ENCODE results near the gene ZNF101.
"Not testable (repeated sequence)": the region's sequence is repeated elsewhere in the genome, so short reads cannot be mapped to it uniquely, and the experiment has no call there.

The ZNF101 gene

DNA sequence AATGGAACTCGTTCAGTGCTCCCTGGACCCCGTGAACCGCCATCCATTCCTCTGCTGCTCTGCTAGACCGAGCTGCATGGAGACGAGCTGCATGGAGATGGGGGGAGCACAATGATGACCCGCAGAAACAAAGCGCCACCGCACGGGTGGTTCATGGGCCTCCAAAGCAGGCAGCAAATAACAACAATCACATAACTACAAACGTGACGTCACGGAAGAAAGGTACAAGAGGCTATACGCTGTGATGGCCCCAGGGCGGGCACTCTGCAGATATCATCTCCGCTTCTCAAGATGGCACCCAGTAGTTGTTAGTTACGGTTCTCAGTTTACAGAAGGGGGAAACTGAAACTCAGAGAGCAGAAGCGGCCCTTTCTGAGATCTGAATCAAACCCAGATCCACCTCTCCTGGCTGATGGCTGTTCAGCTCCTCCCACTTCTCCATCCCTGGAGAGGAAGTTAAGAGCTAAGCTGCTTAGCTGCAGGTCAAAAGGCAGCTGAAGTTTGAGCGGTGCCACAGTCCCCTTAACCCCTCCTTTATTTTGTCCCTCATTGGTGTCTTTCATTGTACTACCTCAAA, 6.9 kb upstream of the ZNF101 start:
- no peak for DNase-seq

GRCh38 chr19:19662344-19662743, 6.3 kb upstream of the ZNF101 start:
- DNase-seq: no peak

DNA sequence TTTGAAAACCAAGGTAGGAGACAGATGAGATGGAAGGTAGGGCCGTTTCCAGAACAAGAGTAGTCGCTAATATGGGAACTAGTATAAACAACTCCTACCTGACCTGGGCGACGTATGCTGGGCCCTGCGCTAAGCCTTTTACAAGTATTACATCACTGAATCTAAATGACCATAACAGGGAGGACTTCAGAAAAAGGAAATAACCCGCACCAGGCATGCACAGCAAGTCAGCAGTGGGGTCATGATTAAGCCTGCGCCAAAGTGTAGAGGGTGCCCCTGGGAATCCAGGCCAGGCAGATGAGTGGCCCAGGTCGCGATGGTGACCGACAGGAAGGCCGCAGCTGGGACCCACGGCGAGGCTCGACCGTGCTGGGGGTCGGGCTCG, 5.8 kb upstream of the ZNF101 start:
- no peak for DNase-seq

- DNase-seq: peak; percentile 99
Observed at GRCh38 chr19:19663256-19664120, 5.2 kb upstream of the ZNF101 start, which contains the start of gene ATP13A1. Gene ATP13A1, minus strand, starts transcription at chr19:19663676. Its CDS starts 10 bp downstream, at chr19:19663666.

DNA sequence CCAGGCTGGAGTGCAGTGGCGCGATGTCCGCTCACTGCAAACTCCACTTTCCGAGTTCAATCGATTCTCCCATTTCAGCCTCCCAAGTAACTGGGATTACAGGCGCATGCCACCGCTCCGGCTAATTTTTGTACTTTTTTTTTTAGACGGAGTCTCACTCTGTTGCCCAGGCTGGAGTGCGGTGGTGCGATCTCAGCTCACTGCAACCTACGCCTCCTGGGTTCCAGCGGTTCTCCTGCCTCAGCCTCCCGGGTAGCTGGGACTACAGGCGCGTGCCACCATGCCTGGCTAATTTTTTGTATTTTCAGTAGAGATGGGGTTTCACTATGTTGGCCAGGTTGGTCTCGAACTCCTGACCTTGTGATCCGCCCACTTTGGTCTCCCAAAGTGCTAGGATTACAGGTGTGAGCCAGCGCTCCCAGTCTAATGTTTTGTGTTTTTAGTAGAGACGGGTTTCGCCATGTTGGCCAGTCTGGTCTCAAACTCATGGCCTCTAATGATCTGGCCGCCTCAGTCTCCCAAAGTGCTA, 3.2 kb upstream of the ZNF101 start:
- DNase-seq: not testable (repeated sequence)

GRCh38 chr19:19670070-19670551, 1.5 kb downstream of the ZNF101 start:
- no peak for DNase-seq

GRCh38 chr19:19672816-19673215, 4.2 kb downstream of the ZNF101 start:
- no peak for DNase-seq

GRCh38 chr19:19674315-19674714, 5.7 kb downstream of the ZNF101 start:
- DNase-seq: no peak

DNA sequence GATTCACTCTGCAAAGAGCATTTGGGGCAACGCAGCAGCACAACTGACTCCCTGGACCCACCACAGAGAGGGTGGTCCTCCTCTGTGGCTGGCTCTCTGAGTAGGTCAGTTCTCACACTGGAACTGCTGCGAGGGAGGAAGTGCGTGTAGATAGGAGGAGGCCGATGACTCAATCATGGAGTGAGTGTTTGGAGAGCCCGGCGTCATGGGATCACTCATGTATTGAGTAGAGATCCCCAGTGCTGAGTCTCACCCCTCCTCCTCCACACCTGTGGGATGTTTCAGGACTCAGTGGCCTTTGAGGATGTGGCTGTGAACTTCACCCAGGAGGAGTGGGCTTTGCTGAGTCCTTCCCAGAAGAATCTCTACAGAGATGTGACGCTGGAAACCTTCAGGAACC, 8.9 kb downstream of the ZNF101 start:
- no peak for DNase-seq

DNA sequence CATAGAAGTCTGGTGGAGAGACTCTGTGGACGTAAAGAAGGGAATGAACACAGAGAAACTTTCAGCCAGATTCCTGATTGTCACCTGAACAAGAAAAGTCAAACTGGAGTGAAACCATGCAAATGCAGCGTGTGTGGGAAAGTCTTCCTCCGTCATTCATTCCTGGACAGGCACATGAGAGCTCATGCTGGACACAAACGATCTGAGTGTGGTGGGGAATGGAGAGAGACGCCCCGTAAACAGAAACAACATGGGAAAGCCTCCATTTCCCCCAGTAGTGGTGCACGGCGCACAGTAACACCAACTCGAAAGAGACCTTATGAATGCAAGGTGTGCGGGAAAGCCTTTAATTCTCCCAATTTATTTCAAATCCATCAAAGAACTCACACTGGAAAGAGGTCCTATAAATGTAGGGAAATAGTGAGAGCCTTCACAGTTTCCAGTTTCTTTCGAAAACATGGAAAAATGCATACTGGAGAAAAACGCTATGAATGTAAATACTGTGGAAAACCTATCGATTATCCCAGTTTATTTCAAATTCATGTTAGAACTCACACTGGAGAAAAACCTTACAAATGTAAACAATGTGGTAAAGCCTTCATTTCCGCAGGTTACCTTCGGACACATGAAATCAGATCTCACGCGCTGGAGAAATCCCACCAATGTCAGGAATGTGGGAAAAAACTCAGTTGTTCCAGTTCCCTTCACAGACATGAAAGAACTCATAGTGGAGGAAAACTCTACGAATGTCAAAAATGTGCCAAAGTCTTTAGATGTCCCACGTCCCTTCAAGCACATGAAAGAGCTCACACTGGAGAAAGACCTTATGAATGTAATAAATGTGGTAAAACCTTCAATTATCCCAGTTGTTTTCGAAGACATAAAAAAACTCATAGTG, 10.8 kb downstream of the ZNF101 start:
- DNase-seq: no peak

- not testable (repeated sequence) for DNase-seq
Observed at GRCh38 chr19:19686119-19686518, 17.5 kb downstream of the ZNF101 start.

DNA sequence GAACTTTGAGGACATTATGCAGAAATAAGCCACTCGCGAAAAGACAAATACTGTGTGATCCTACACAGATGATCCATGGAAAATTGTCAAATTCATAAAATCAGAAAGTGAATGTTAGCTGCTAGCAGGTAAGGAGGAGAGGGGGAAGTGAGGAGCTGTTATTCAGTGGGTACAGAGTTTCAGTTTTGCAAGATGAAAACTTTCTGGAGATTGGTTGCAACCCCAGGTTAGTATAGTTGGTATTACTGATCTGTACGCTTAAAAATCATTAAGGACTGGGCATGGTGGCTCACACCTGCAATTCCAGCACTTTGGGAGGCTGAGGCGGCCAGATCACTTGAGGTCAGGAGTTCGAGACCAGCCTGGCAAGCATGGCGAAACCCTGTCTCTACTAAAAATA, 17.9 kb downstream of the ZNF101 start:
- no peak for DNase-seq

DNA sequence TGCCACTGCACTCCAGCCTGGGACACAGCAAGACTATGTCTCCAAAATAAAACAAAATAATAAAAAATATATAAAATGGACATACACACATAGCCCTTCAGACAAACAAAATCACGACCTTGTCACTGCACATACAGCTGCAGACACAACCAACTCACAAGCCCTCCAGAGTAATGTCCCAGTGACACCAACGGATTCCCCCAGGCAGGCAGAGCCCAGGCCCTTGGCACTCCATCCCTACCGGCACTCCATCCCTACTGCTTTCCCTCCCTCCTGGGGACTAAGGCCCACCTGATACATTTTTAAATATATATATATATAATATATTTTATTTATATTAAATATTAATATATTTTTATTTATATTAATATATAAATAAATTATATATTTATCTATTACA, 18.5 kb downstream of the ZNF101 start:
- DNase-seq: no peak

DNA sequence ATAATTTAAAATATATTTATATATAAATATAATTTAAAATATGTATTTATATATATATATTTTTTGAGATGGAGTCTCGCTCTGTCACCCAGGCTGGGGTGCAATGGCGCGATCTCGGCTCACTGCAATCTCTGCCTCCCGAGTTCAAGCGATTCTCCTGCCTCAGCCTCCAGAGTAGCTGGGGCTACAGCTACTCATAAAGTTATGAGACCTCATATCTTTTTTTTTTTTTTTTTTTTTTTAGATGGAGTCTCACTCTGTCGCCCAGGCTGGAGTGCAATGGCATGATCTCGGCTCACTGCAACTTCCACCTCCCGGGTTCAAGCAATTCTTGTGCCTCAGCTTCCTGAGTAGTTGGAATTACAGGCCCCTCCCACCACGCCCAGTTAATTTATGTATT, 20.4 kb downstream of the ZNF101 start:
- not testable (repeated sequence) for DNase-seq

GRCh38 chr19:19691683-19692082, 23.0 kb downstream of the ZNF101 start:
- DNase-seq: no peak

- no peak for DNase-seq
Observed at GRCh38 chr19:19696386-19696785, 27.7 kb downstream of the ZNF101 start.

DNA sequence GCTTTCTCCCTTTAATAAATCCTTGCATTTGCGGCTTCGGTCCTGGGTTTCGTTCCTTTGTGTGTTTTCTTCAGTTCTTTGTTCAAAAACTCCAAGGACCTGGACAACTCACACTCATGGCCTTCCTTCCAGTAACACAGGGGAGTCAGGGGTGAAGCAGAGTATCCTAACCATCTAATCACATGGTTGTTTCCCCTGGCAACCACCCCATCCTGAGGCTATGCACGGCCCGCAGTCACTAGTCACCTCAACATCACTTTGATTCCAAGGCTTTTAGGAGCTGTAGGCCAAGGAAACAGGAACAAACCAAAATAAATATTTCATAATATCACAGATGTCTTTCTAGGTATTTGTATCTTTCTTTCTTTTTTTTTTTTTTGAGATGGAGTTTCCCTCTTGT, 28.9 kb downstream of the ZNF101 start:
- no peak for DNase-seq

- not testable (repeated sequence) for DNase-seq
Observed at GRCh38 chr19:19700493-19700892, 31.9 kb downstream of the ZNF101 start.

DNA sequence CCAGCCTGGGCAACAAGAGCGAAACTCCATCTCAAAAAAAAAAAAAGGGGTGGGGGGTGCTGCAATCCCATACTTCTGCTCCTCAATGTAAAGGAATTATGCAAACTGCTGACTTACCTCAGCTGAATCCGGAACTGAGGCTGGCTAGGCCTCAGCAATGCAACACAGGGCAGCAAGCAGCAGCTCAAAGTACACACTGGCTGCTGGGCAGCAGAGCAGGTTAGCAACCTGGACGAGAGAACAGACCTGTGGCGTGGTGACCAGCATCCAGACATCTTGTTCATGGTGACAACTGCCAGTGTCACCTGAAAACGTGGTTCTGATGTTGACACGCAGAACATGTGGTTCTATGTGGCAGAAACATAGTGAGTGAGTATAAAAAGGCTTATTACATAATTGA, 36.2 kb downstream of the ZNF101 start:
- DNase-seq: no peak

DNA sequence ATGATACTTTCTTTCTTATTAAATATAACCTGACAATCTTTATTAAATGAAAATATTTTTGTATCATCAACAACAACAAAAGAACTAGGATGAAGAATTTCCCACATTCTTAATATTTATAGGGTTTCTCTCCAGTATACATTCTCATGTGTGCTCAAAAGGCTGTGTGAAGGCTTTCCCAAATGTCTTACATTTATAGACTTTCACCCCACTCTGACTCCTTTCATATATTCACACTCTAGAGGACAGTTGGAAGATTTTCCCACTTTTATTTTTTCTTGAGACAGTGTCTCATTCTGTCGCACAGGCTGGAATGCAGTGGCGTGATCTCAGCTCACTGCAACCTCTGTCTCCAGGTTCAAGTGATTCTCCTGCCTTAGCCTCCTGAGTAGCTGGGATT, 41.9 kb downstream of the ZNF101 start:
- DNase-seq: no peak

GRCh38 chr19:19711306-19711933, 42.8 kb downstream of the ZNF101 start:
- DNase-seq: no peak
